Amniotic epithelial cell (primary cell): Measurements from ENCODE around the gene GLIS1.

Experiments
- DNase-seq: peaks from one replicate; pipeline ENCODE4 v3.0.0-alpha.2; 2010; ENCODE audit warnings: low read depth

Gene GLIS1

GRCh38 chr1:53463961-53464899, 274.7 kb downstream of the GLIS1 start:
- no peak for DNase-seq

GRCh38 chr1:53462769-53463501, 276.0 kb downstream of the GLIS1 start:
- no peak for DNase-seq

- no peak for DNase-seq
These were observed 276.8 kb downstream of the GLIS1 start for GRCh38 chr1:53462193-53462592.

GRCh38 chr1:53461323-53462044, 277.5 kb downstream of the GLIS1 start:
- no peak for DNase-seq

GRCh38 chr1:53460666-53461322, 278.2 kb downstream of the GLIS1 start:
- no peak for DNase-seq

- no peak for DNase-seq
These were observed 278.7 kb downstream of the GLIS1 start for GRCh38 chr1:53460211-53460634.

GRCh38 chr1:53459321-53460175, 279.4 kb downstream of the GLIS1 start, which contains the start of gene DMRTB1:
Gene DMRTB1, plus strand, starts transcription at chr1:53459399. Its CDS starts 55 bp downstream, at chr1:53459454.
- no peak for DNase-seq

- DNase-seq: no peak
These were observed 280.3 kb downstream of the GLIS1 start for GRCh38 chr1:53458634-53459033.
